Skeletal muscle tissue (tissue), 4 donors: ENCODE measurements around the gene LRRK1. TPM values are rescaled to one million over a fixed set of nuclear protein-coding genes. Genes with fewer than 3 reads are reported as not detected.
A peak's percentile ranks its signal among the peaks of the same experiment; 100 is the strongest.

Source experiments
- H3K27ac ChIP-seq: one replicate; pipeline ENCODE4 v1.7.0; 2013; ENCODE audit warnings: mild to moderate bottlenecking, low read depth, low read length, inconsistent platforms
- H3K27me3 ChIP-seq, 3 donors: one replicate each; pipeline ENCODE4 v1.7.0; 2013; ENCODE audit warnings: low read length in 3 of 3; ENCODE audit not compliant: control insufficient read depth in 3 of 3, insufficient read depth in 3 of 3
- H3K36me3 ChIP-seq, 3 donors: one replicate each; pipeline ENCODE4 v1.7.0; 2013; ENCODE audit warnings: low read length in 3 of 3; ENCODE audit not compliant: control insufficient read depth in 3 of 3, insufficient read depth in 3 of 3
- H3K4me1 ChIP-seq, 3 donors: one replicate each; pipeline ENCODE4 v1.7.0; 2013; ENCODE audit warnings: low read length in 3 of 3, mild to moderate bottlenecking in 3 of 3; ENCODE audit not compliant: control insufficient read depth in 3 of 3, insufficient read depth in 3 of 3
- H3K4me3 ChIP-seq, 3 donors: one replicate each; pipeline ENCODE4 v1.7.0; 2013; ENCODE audit warnings: low read length in 3 of 3
- H3K9ac ChIP-seq, 3 donors: one replicate each; pipeline ENCODE4 v1.7.0; 2013; ENCODE audit warnings: low read length in 3 of 3, mild to moderate bottlenecking in 3 of 3, moderate library complexity in 2 of 3, low read depth in 1 of 3
- H3K9me3 ChIP-seq, 3 donors: one replicate each; pipeline ENCODE4 v1.7.0; 2013; ENCODE audit warnings: low read length in 3 of 3; ENCODE audit not compliant: control insufficient read depth in 3 of 3
- total RNA-seq: library from RNA; depleted of rRNA; stranded (reverse); fragments of >200 nt; gene quantifications from one replicate; pipeline ENCODE4 v1.2.3, GENCODE V29; 2014
- donor health status: Osteomylitis.

Gene LRRK1
- total RNA-seq, 1 donor from 2014 or later = 3.7 TPM

GRCh38 chr15:101044625-101045235, 125.6 kb downstream of the LRRK1 start:
- H3K9ac ChIP-seq = no peak overlapping the region
- H3K4me1 ChIP-seq = peaks cover 0 to 3% (median 0%) of the 10 kb centered on the region in 3 donors
- H3K9me3 ChIP-seq = peaks cover 2 to 5% (median 3%) of the 10 kb centered on the region in 3 donors
- no peak overlapping the region for H3K4me3 ChIP-seq
- peaks cover 0 to 2% (median 0%) of the 10 kb centered on the region in 3 donors for H3K27me3 ChIP-seq
- H3K27ac ChIP-seq = no peak overlapping the region
- H3K36me3 ChIP-seq = peaks cover 0 to 5% (median 3%) of the 10 kb centered on the region in 3 donors

GRCh38 chr15:101045236-101045646, 126.1 kb downstream of the LRRK1 start:
- peaks cover 2 to 5% (median 3%) of the 10 kb centered on the region in 3 donors for H3K9me3 ChIP-seq
- H3K36me3 ChIP-seq = peaks cover 0 to 5% (median 3%) of the 10 kb centered on the region in 3 donors
- no peak overlapping the region for H3K4me3 ChIP-seq
- no peak overlapping the region for H3K27ac ChIP-seq
- H3K27me3 ChIP-seq = peaks cover 0 to 2% (median 0%) of the 10 kb centered on the region in 3 donors
- peaks cover 0 to 3% (median 0%) of the 10 kb centered on the region in 3 donors for H3K4me1 ChIP-seq
- no peak overlapping the region for H3K9ac ChIP-seq

- peaks cover 0 to 2% (median 0%) of the 10 kb centered on the region in 3 donors for H3K27me3 ChIP-seq
- H3K9me3 ChIP-seq = peaks cover 2 to 5% (median 3%) of the 10 kb centered on the region in 3 donors
- H3K27ac ChIP-seq = peak overlapping the region; percentile 7
- no peak overlapping the region for H3K9ac ChIP-seq
- H3K36me3 ChIP-seq = peaks cover 0 to 5% (median 3%) of the 10 kb centered on the region in 3 donors
- H3K4me3 ChIP-seq = no peak overlapping the region
- H3K4me1 ChIP-seq = peaks cover 0 to 3% (median 0%) of the 10 kb centered on the region in 3 donors
Observed at GRCh38 chr15:101045835-101046691, 126.9 kb downstream of the LRRK1 start.

- H3K4me1 ChIP-seq = peaks cover 0 to 3% (median 0%) of the 10 kb centered on the region in 3 donors
- H3K9ac ChIP-seq = no peak overlapping the region
- H3K9me3 ChIP-seq = no peaks in the 10 kb centered on the region
- peaks cover 0 to 6% (median 3%) of the 10 kb centered on the region in 3 donors for H3K36me3 ChIP-seq
- H3K27me3 ChIP-seq = peaks cover 0 to 2% (median 0%) of the 10 kb centered on the region in 3 donors
- H3K27ac ChIP-seq = no peak overlapping the region
- no peak overlapping the region for H3K4me3 ChIP-seq
Observed at GRCh38 chr15:101046826-101047225, 127.7 kb downstream of the LRRK1 start.

- peaks cover 0 to 8% (median 2%) of the 10 kb centered on the region in 3 donors for H3K36me3 ChIP-seq
- H3K4me3 ChIP-seq = no peak overlapping the region
- peaks cover 0 to 3% (median 0%) of the 10 kb centered on the region in 3 donors for H3K4me1 ChIP-seq
- H3K27ac ChIP-seq = no peak overlapping the region
- H3K9ac ChIP-seq = no peak overlapping the region
- peaks cover 0 to 2% (median 0%) of the 10 kb centered on the region in 3 donors for H3K27me3 ChIP-seq
- no peaks in the 10 kb centered on the region for H3K9me3 ChIP-seq
Observed at GRCh38 chr15:101047301-101047781, 128.2 kb downstream of the LRRK1 start.

- no peak overlapping the region for H3K27ac ChIP-seq
Observed at GRCh38 chr15:101048176-101048575, 129.0 kb downstream of the LRRK1 start.

GRCh38 chr15:101048581-101049030, 129.4 kb downstream of the LRRK1 start:
- Histone ChIP-seq H3K4me1 (peaks cover 0 to 3% (median 0%) of the 10 kb centered on the region in 3 donors), H3K9me3 (no peaks in the 10 kb centered on the region), H3K27ac (no peak overlapping the region), H3K36me3 (peaks cover 0 to 8% (median 3%) of the 10 kb centered on the region in 3 donors), H3K9ac (no peak overlapping the region), H3K27me3 (peaks cover 0 to 2% (median 0%) of the 10 kb centered on the region in 3 donors), H3K4me3 (no peak overlapping the region)

More at GRCh38 chr15:101048176-101048575, 129.0 kb downstream of the LRRK1 start:
- Histone ChIP-seq H3K27me3 (peaks cover 0 to 2% (median 0%) of the 10 kb centered on the region in 3 donors), H3K4me3 (no peak overlapping the region), H3K36me3 (peaks cover 0 to 6% (median 3%) of the 10 kb centered on the region in 3 donors), H3K9ac (no peak overlapping the region), H3K4me1 (peaks cover 0 to 3% (median 0%) of the 10 kb centered on the region in 3 donors), H3K9me3 (no peaks in the 10 kb centered on the region)

- no peak overlapping the region for H3K4me3 ChIP-seq
- H3K9me3 ChIP-seq = no peaks in the 10 kb centered on the region
- H3K4me1 ChIP-seq = peaks cover 0 to 3% (median 0%) of the 10 kb centered on the region in 3 donors
- H3K9ac ChIP-seq = no peak overlapping the region
- peaks cover 0 to 2% (median 0%) of the 10 kb centered on the region in 3 donors for H3K27me3 ChIP-seq
- H3K27ac ChIP-seq = no peak overlapping the region
- H3K36me3 ChIP-seq = peaks cover 0 to 13% (median 3%) of the 10 kb centered on the region in 3 donors
Observed at GRCh38 chr15:101049282-101049681, 130.1 kb downstream of the LRRK1 start.

GRCh38 chr15:101049856-101050622, 130.9 kb downstream of the LRRK1 start:
- H3K27ac ChIP-seq = no peak overlapping the region
- H3K27me3 ChIP-seq = peaks cover 0 to 2% (median 0%) of the 10 kb centered on the region in 3 donors
- H3K9ac ChIP-seq = no peak overlapping the region
- no peak overlapping the region for H3K4me3 ChIP-seq
- peaks cover 0 to 3% (median 0%) of the 10 kb centered on the region in 3 donors for H3K4me1 ChIP-seq
- H3K9me3 ChIP-seq = no peaks in the 10 kb centered on the region
- H3K36me3 ChIP-seq = peaks cover 0 to 17% (median 3%) of the 10 kb centered on the region in 3 donors
